NCI-H2227 treated with DMSO at 0.1 percent for 48 hours (cell line): Measurements from ENCODE around the gene PRKD1.

ENCODE experiments used
- DNase-seq: peaks from one replicate; lab custom pipeline; 2025; lab: John Stamatoyannopoulos, UW

Gene PRKD1

GRCh38 chr14:29838752-29839151 is 88.9 kb downstream of the PRKD1 start:
- no peak for DNase-seq

GRCh38 chr14:29836395-29836794 is 91.3 kb downstream of the PRKD1 start:
- no peak for DNase-seq

- no peak for DNase-seq
Observed at GRCh38 chr14:29832042-29832441, 95.6 kb downstream of the PRKD1 start.

- no peak for DNase-seq
Observed at GRCh38 chr14:29829851-29830250, 97.8 kb downstream of the PRKD1 start.

GRCh38 chr14:29823816-29824215 is 103.8 kb downstream of the PRKD1 start:
- DNase-seq: no peak

- DNase-seq: no peak
Observed at GRCh38 chr14:29822430-29822709, 105.3 kb downstream of the PRKD1 start.

- DNase-seq: peak; percentile 90
Observed at GRCh38 chr14:29821661-29822429, 105.8 kb downstream of the PRKD1 start.

- no peak for DNase-seq
Observed at GRCh38 chr14:29821242-29821641, 106.4 kb downstream of the PRKD1 start.

GRCh38 chr14:29820785-29821184 is 106.9 kb downstream of the PRKD1 start:
- no peak for DNase-seq

GRCh38 chr14:29817767-29818405 is 109.8 kb downstream of the PRKD1 start:
- no peak for DNase-seq

GRCh38 chr14:29815016-29815674 is 112.5 kb downstream of the PRKD1 start:
- no peak for DNase-seq

GRCh38 chr14:29814156-29815015 is 113.3 kb downstream of the PRKD1 start:
- no peak for DNase-seq

- DNase-seq: peak; percentile 37
Observed at GRCh38 chr14:29810682-29811081, 117.0 kb downstream of the PRKD1 start.

GRCh38 chr14:29810064-29810463 is 117.6 kb downstream of the PRKD1 start:
- no peak for DNase-seq

- DNase-seq: no peak
Observed at GRCh38 chr14:29806124-29806517, 121.5 kb downstream of the PRKD1 start.

- no peak for DNase-seq
Observed at GRCh38 chr14:29805415-29806123, 122.1 kb downstream of the PRKD1 start.

GRCh38 chr14:29804481-29805266 is 123.0 kb downstream of the PRKD1 start:
- no peak for DNase-seq

- DNase-seq: no peak
Observed at GRCh38 chr14:29803045-29803444, 124.6 kb downstream of the PRKD1 start.

GRCh38 chr14:29802211-29802610 is 125.4 kb downstream of the PRKD1 start:
- DNase-seq: no peak

- no peak for DNase-seq
Observed at GRCh38 chr14:29800961-29801360, 126.7 kb downstream of the PRKD1 start.
